Neuronal stem cell (in vitro differentiated cells): ENCODE results near the gene ERC1.

Source experiments
- DNase-seq: peaks from one replicate; pipeline ENCODE4 v3.0.0-alpha.2; 2013; ENCODE audit warnings: low spot score
- H2AFZ ChIP-seq: one replicate; pipeline ENCODE4 v1.6.1; 2013; ENCODE audit warnings: mild to moderate bottlenecking, low read length, inconsistent platforms
- H2AK5ac ChIP-seq: 2 replicates; pipeline ENCODE4 v1.6.1; 2013; ENCODE audit warnings: low read depth, mild to moderate bottlenecking, inconsistent platforms, low read length, moderate library complexity, mixed read lengths
- H2BK120ac ChIP-seq: 2 replicates; pipeline ENCODE4 v1.6.1; 2013; ENCODE audit warnings: low read depth, mild to moderate bottlenecking, inconsistent platforms, low read length, moderate library complexity, mixed read lengths
- H2BK12ac ChIP-seq: one replicate; pipeline ENCODE4 v1.6.1; 2013; ENCODE audit warnings: low read length, inconsistent platforms
- H2BK15ac ChIP-seq: 2 replicates; pipeline ENCODE4 v1.6.1; 2013; ENCODE audit warnings: mild to moderate bottlenecking, low read length, inconsistent platforms, mixed read lengths
- H2BK5ac ChIP-seq: one replicate; pipeline ENCODE4 v1.6.1; 2013; ENCODE audit warnings: inconsistent platforms, mild to moderate bottlenecking, low read length, moderate library complexity
- H3K14ac ChIP-seq: one replicate; pipeline ENCODE4 v1.6.1; 2013; ENCODE audit warnings: low read length, inconsistent platforms
- H3K18ac ChIP-seq: 2 replicates; pipeline ENCODE4 v1.6.1; 2013; ENCODE audit warnings: low read length, inconsistent platforms
- H3K23ac ChIP-seq: 2 replicates; pipeline ENCODE4 v1.6.1; 2013; ENCODE audit warnings: low read depth, mild to moderate bottlenecking, mixed read lengths, low read length, inconsistent platforms; ENCODE audit not compliant: poor library complexity
- H3K27ac ChIP-seq: replicated peaks from 3 replicates; pipeline ENCODE4 v1.5.1; 2013; ENCODE audit warnings: low read length, inconsistent platforms
- H3K27me3 ChIP-seq, 3 experiments: 2 replicates each; pipeline ENCODE4 v1.6.1; 2013; ENCODE audit warnings: low read length in 3 of 3, mild to moderate bottlenecking in 2 of 3, inconsistent platforms in 1 of 3, low read depth in 1 of 3, mixed read lengths in 1 of 3, moderate library complexity in 1 of 3; ENCODE audit not compliant: control insufficient read depth in 3 of 3, insufficient read depth in 3 of 3
- H3K36me3 ChIP-seq, 2 donors: replicated peaks in 1 of 2; 2 replicates each; pipeline ENCODE4 v1.6.1; 2013; ENCODE audit warnings: low read length in 2 of 2; ENCODE audit not compliant: control insufficient read depth in 2 of 2, insufficient read depth in 2 of 2
- H3K4ac ChIP-seq: 2 replicates; pipeline ENCODE4 v1.6.1; 2013; ENCODE audit warnings: inconsistent platforms, mild to moderate bottlenecking, low read length, moderate library complexity
- H3K4me1 ChIP-seq, 2 donors: 1 replicate in 1 of 2; 2 replicates in 1 of 2; pipeline ENCODE4 v1.6.1; 2013; ENCODE audit warnings: low read length in 2 of 2, low read depth in 1 of 2; ENCODE audit not compliant: control insufficient read depth in 2 of 2, insufficient read depth in 1 of 2
- H3K4me2 ChIP-seq: one replicate; pipeline ENCODE4 v1.6.1; 2013; ENCODE audit warnings: mild to moderate bottlenecking, low read length, inconsistent platforms; ENCODE audit not compliant: insufficient read depth, poor library complexity, severe bottlenecking
- H3K4me3 ChIP-seq, 2 donors: 2 replicates each; pipeline ENCODE4 v1.5.1; 2013; ENCODE audit warnings: low read length in 2 of 2, mild to moderate bottlenecking in 2 of 2, inconsistent platforms in 1 of 2, moderate library complexity in 1 of 2
- H3K79me1 ChIP-seq: one replicate; pipeline ENCODE4 v1.6.1; 2013; ENCODE audit warnings: low read depth, mild to moderate bottlenecking, inconsistent platforms, low read length, moderate library complexity
- H3K9ac ChIP-seq: one replicate; pipeline ENCODE4 v1.6.1; 2013; ENCODE audit warnings: mild to moderate bottlenecking, low read depth, low read length, inconsistent platforms; ENCODE audit not compliant: poor library complexity
- H3K9me3 ChIP-seq, 2 donors: replicated peaks in 1 of 2; 2 replicates each; pipeline versions ENCODE3 to v1.6.1; 2013; ENCODE audit warnings: low read length in 2 of 2, mild to moderate bottlenecking in 2 of 2, inconsistent platforms in 1 of 2, low read depth in 1 of 2, mixed read lengths in 1 of 2, moderate library complexity in 1 of 2; ENCODE audit not compliant: control insufficient read depth in 2 of 2, insufficient read depth in 1 of 2
- H4K8ac ChIP-seq: one replicate; pipeline ENCODE4 v1.6.1; 2013; ENCODE audit warnings: low read depth, mild to moderate bottlenecking, inconsistent platforms, low read length, moderate library complexity
- H4K91ac ChIP-seq: one replicate; pipeline ENCODE4 v1.6.1; 2013; ENCODE audit warnings: low read length, low read depth, mild to moderate bottlenecking, inconsistent platforms; ENCODE audit not compliant: poor library complexity
- WGBS, 2 donors: extraction: QIAGEN DNeasy Blood & Tissue Kit; methylation state at CpG; one replicate each; pipeline ENCODE4 v1.1.7; 2013; ENCODE audit warnings: missing lambda C conversion rate in 2 of 2, mixed read lengths in 1 of 2; ENCODE audit not compliant: insufficient read length in 2 of 2, insufficient replicate concordance in 1 of 2; ENCODE audit errors: extremely low coverage in 2 of 2; 5-methylcytosine and 5-hydroxymethylcytosine counted together

ERC1 gene

DNA sequence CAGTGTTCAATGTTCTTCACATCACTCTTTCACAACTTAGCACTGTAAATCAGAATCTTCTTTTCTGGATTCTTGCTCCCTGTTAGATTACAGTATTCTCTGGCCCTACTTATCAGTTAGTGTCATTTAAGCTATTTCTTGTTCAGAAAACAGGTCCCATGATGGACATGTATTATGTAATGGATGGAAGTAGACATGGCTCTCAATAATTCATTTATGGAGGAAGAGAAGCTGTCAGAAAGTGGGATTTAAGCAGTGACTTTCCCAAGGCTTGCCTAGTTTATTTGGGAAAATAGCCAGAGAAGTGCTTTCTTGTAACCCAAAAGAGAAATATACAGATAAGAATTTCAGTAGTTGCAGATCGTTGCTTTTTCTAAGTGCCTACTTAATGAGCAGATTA lies 1.6 kb downstream of the ERC1 start:
- H4K91ac ChIP-seq: no peak overlapping the region
- H2BK15ac ChIP-seq: no peak overlapping the region
- no peak overlapping the region for H3K14ac ChIP-seq
- no peak overlapping the region for H3K9ac ChIP-seq
- peaks cover 3% of the 10 kb centered on the region for H3K79me1 ChIP-seq
- H3K36me3 ChIP-seq: no peaks in the 10 kb centered on the region
- no peak overlapping the region for H3K4me2 ChIP-seq
- no peak overlapping the region for H2BK120ac ChIP-seq
- H2AK5ac ChIP-seq: no peak overlapping the region
- H2AFZ ChIP-seq: no peak overlapping the region
- H3K4ac ChIP-seq: no peak overlapping the region
- H2BK5ac ChIP-seq: no peak overlapping the region
- DNase-seq: no peak
- no peaks in the 10 kb centered on the region for H3K9me3 ChIP-seq
- H3K27ac ChIP-seq: no peak overlapping the region
- peaks cover 2 to 12% of the 10 kb centered on the region in 2 donors for H3K4me1 ChIP-seq
- H3K27me3 ChIP-seq: peaks cover 0 to 2% (median 0%) of the 10 kb centered on the region in 3 experiments
- no peak overlapping the region for H3K23ac ChIP-seq
- no peak overlapping the region for H3K18ac ChIP-seq
- H3K4me3 ChIP-seq: no peak overlapping the region
- H4K8ac ChIP-seq: no peak overlapping the region
- no CpG with 5 or more reads among the region's 1 CpG for WGBS, 2 donors
- no peak overlapping the region for H2BK12ac ChIP-seq

DNA sequence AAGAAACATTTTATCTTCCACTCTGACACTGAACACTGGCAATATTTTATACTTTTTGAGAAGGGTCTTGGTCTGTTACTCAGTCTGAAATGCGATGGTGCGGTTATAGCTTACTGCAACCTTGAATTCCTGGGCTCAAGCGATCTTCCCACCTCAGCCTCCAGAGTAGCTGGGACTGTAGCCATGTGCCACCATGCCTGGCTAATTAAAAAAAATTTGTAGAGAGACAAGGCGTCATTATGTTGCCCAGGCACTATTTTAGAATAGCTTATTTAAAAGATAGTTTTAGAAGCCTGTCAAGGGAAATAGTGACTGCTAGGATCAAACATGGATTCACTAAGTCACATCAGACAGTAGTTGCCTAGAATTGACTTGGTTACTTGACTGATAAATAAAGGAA lies 5.9 kb downstream of the ERC1 start:
- Histone ChIP-seq H3K4ac (no peak overlapping the region), H3K27me3 (peaks cover 0 to 2% (median 0%) of the 10 kb centered on the region in 3 experiments), H3K9me3 (no peaks in the 10 kb centered on the region), H3K4me3 (no peak overlapping the region), H2BK12ac (no peak overlapping the region), H4K8ac (no peak overlapping the region), H3K9ac (no peak overlapping the region), H3K27ac (no peak overlapping the region), H3K4me2 (no peak overlapping the region), H3K18ac (no peak overlapping the region), H2AK5ac (no peak overlapping the region), H2BK120ac (no peak overlapping the region), H3K36me3 (peaks cover 0 to 5% of the 10 kb centered on the region in 2 donors), H3K4me1 (no peaks in the 10 kb centered on the region), H2BK15ac (no peak overlapping the region), H3K79me1 (no peaks in the 10 kb centered on the region), H3K23ac (no peak overlapping the region), H2AFZ (no peak overlapping the region), H2BK5ac (no peak overlapping the region), H3K14ac (no peak overlapping the region), H4K91ac (no peak overlapping the region)
- DNase-seq: no peak
- WGBS, 2 donors: no CpG with 5 or more reads among the region's 4 CpGs

GRCh38 chr12:997505-997904 lies 6.5 kb downstream of the ERC1 start:
- Histone ChIP-seq H3K79me1 (no peaks in the 10 kb centered on the region), H2AFZ (no peak overlapping the region), H2BK15ac (no peak overlapping the region), H3K4ac (no peak overlapping the region), H3K18ac (no peak overlapping the region), H2BK120ac (no peak overlapping the region), H3K27me3 (no peaks in the 10 kb centered on the region), H2BK5ac (no peak overlapping the region), H4K91ac (no peak overlapping the region), H3K4me3 (no peak overlapping the region), H3K4me2 (no peak overlapping the region), H3K27ac (no peak overlapping the region), H2BK12ac (no peak overlapping the region), H3K23ac (no peak overlapping the region), H2AK5ac (no peak overlapping the region), H3K9ac (no peak overlapping the region), H3K4me1 (no peaks in the 10 kb centered on the region), H3K14ac (no peak overlapping the region), H3K9me3 (no peaks in the 10 kb centered on the region), H3K36me3 (peaks cover 0 to 5% of the 10 kb centered on the region in 2 donors), H4K8ac (no peak overlapping the region)
- no CpG with 5 or more reads among the region's 1 CpG for WGBS, 2 donors
- DNase-seq: no peak

DNA sequence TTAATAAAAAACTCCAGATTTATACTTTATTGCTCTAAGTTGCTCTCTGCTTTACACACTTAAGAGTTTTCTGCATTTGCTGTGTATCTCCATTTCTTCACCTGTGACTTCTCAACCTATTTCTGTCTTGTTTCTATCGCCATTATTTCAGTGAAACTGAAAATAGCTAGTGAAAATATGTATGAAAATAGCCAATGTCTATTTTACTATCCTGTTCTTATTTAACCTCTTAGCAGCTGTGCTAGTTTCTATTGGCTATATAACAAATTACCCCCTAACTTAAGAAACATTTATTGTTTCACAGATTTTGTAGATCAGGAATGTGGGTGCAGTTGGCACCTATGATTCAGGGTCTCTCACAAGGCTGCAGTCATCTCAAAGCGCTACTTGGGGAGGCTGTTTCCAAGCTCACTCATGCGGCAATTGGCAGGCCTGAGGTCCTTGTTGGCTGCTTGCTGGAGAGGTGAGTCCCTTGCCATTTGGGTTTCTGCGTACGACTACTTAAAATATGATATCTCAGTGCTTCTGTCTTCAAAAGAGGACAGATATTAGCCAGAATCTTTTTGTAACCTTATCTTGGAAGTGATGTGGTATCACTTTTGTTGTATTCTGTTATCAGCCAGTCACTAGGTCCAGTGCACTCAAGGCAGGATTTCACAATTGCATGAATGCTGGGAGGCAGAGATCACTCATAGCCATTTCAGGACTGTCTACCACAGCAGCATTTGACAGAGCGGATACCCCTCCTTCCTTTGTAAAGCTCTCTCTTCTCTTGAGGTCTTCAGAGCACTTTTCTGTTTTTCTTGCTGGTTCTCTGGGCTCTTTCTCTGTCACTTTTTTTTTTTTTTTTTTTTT lies 7.2 kb downstream of the ERC1 start:
- no peaks in the 10 kb centered on the region for H3K9me3 ChIP-seq
- H2BK12ac ChIP-seq: no peak overlapping the region
- no peak overlapping the region for H3K4me2 ChIP-seq
- H4K91ac ChIP-seq: no peak overlapping the region
- no peak overlapping the region for H3K23ac ChIP-seq
- no peak overlapping the region for H2BK15ac ChIP-seq
- no peak overlapping the region for H2BK5ac ChIP-seq
- no peaks in the 10 kb centered on the region for H3K79me1 ChIP-seq
- H3K18ac ChIP-seq: peak overlapping the region; percentile 5
- peaks cover 0 to 5% of the 10 kb centered on the region in 2 donors for H3K36me3 ChIP-seq
- H4K8ac ChIP-seq: no peak overlapping the region
- H3K27ac ChIP-seq: no peak overlapping the region
- H3K9ac ChIP-seq: no peak overlapping the region
- DNase-seq: no peak
- WGBS, 2 donors: no CpG with 5 or more reads among the region's 6 CpGs
- H3K4ac ChIP-seq: no peak overlapping the region
- no peak overlapping the region for H2AK5ac ChIP-seq
- H3K4me3 ChIP-seq: no peak overlapping the region
- no peak overlapping the region for H2AFZ ChIP-seq
- H2BK120ac ChIP-seq: no peak overlapping the region
- no peak overlapping the region for H3K14ac ChIP-seq
- H3K4me1 ChIP-seq: peaks cover 0 to under 1% of the 10 kb centered on the region in 2 donors
- no peaks in the 10 kb centered on the region for H3K27me3 ChIP-seq
